Gastroesophageal sphincter (tissue), 3 donors: Measurements from ENCODE around the gene VWCE.

Experiments used
- POLR2A ChIP-seq, 2 donors: fragments of 450-650 bp; IDR thresholded peaks; one replicate each; pipeline ENCODE4 v1.6.1; 2017; ENCODE audit warnings: antibody characterized with exemption in 2 of 2, mild to moderate bottlenecking in 2 of 2, moderate library complexity in 1 of 2
- TF ChIP-seq, protein P1 (sequence below), 4 experiments: fragments of 200-600 bp in 2 of 4; fragments of 450-650 bp in 2 of 4; sonication (generic) in 1 of 4; IDR thresholded peaks; one replicate each; pipeline ENCODE4 v1.5.1; 2017 to 2019; ENCODE audit warnings: antibody characterized with exemption in 4 of 4, mild to moderate bottlenecking in 2 of 4, moderate library complexity in 2 of 4

DNA sequence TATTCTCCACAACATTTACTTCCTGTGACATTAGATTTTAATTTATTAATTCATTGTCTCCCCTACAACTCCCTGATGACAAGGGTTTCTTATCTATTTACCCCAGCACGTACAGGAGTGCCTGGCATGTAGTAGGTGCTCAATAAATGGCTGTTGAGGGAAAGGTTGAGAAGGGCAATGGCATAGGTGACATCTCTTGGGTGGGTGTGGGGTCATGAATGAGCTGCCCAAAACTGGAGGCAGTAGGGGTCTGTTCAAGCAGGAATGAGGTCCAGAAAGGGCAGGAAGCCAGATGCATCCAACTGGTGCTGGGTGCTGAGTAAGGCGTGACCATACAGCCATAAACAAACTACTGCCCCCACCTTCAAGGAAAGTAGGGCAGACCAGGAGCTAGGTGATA lies 2.8 kb downstream of the VWCE start:
- TF ChIP-seq, protein P1, sequence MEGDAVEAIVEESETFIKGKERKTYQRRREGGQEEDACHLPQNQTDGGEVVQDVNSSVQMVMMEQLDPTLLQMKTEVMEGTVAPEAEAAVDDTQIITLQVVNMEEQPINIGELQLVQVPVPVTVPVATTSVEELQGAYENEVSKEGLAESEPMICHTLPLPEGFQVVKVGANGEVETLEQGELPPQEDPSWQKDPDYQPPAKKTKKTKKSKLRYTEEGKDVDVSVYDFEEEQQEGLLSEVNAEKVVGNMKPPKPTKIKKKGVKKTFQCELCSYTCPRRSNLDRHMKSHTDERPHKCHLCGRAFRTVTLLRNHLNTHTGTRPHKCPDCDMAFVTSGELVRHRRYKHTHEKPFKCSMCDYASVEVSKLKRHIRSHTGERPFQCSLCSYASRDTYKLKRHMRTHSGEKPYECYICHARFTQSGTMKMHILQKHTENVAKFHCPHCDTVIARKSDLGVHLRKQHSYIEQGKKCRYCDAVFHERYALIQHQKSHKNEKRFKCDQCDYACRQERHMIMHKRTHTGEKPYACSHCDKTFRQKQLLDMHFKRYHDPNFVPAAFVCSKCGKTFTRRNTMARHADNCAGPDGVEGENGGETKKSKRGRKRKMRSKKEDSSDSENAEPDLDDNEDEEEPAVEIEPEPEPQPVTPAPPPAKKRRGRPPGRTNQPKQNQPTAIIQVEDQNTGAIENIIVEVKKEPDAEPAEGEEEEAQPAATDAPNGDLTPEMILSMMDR (IDR thresholded peaks at IDR 0.05): no peak
- no peak for TF ChIP-seq POLR2A (IDR thresholded peaks at IDR 0.05)
